HG03045 (cell line): Measurements from ENCODE around the gene ASAH2.

ENCODE experiments used
- ATAC-seq: cut with Tn5 transposase; IDR thresholded peaks from one replicate; pipeline ENCODE4 v1.9.1; 2021; ENCODE audit warnings: mild to moderate bottlenecking, moderate library complexity; ENCODE audit not compliant: unreplicated experiment

The ASAH2 gene

GRCh38 chr10:50210876-50211275 is 40.4 kb downstream of the ASAH2 start:
- ATAC-seq, result no peak
